Keratinocyte (primary cell): ENCODE measurements around the gene USHBP1. TPM values are rescaled to one million over a fixed set of nuclear protein-coding genes. Genes with fewer than 3 reads are reported as not detected.

Experiments used
- DNase-seq: peaks from one replicate; pipeline ENCODE4 v3.0.0-alpha.2; 2011; ENCODE audit warnings: low read depth, missing footprints, low spot score
- FAIRE-seq: peaks from 2 replicates; lab custom pipeline; 2011; peaks lifted over from hg19 to GRCh38; lab: Jason Lieb, UNC
- H2AFZ ChIP-seq: 2 replicates; pipeline ENCODE4 v1.6.0; 2012; ENCODE audit warnings: low read length, control low read depth, inconsistent platforms; ENCODE audit not compliant: control insufficient read depth
- H3K27ac ChIP-seq: 2 replicates; pipeline ENCODE4 v1.5.1; 2011; ENCODE audit warnings: low read length; ENCODE audit not compliant: control insufficient read depth, insufficient read depth
- H3K27me3 ChIP-seq: 3 replicates; pipeline ENCODE4 v1.6.0; 2011; ENCODE audit warnings: low read length; ENCODE audit not compliant: control insufficient read depth, insufficient read depth; ENCODE audit errors: extremely low read depth
- H3K36me3 ChIP-seq, 2 experiments: 2 replicates in 1 of 2; 3 replicates in 1 of 2; pipeline ENCODE4 v1.5.1; 2011; ENCODE audit warnings: low read length in 2 of 2, mild to moderate bottlenecking in 1 of 2; ENCODE audit not compliant: control insufficient read depth in 2 of 2, insufficient read depth in 2 of 2; ENCODE audit errors: extremely low read depth in 1 of 2
- H3K4me1 ChIP-seq: 3 replicates; pipeline ENCODE4 v1.5.1; 2011; ENCODE audit warnings: low read length; ENCODE audit not compliant: control insufficient read depth, insufficient read depth; ENCODE audit errors: extremely low read depth
- H3K4me2 ChIP-seq: 3 replicates; pipeline ENCODE4 v1.6.0; 2011; ENCODE audit warnings: low read depth, low read length; ENCODE audit not compliant: control insufficient read depth, insufficient read depth; ENCODE audit errors: extremely low read depth
- H3K4me3 ChIP-seq, 3 experiments: fragments of 200-600 bp in 1 of 3; sonication (generic) in 1 of 3; 2 replicates in 2 of 3; 3 replicates in 1 of 3; pipeline ENCODE4 v1.5.1; 2011 to 2016; ENCODE audit warnings: low read length in 3 of 3, mild to moderate bottlenecking in 3 of 3, control low read depth in 2 of 3, inconsistent platforms in 1 of 3, low read depth in 1 of 3, mixed read lengths in 1 of 3, mixed run types in 1 of 3, moderate library complexity in 1 of 3; ENCODE audit not compliant: control insufficient read depth in 2 of 3, insufficient read depth in 2 of 3; ENCODE audit errors: extremely low read depth in 1 of 3
- H3K79me2 ChIP-seq: 2 replicates; pipeline ENCODE4 v1.6.0; 2012; ENCODE audit warnings: low read length; ENCODE audit not compliant: control insufficient read depth, insufficient read depth
- H3K9ac ChIP-seq: 3 replicates; pipeline ENCODE4 v1.6.0; 2011; ENCODE audit warnings: low read length; ENCODE audit not compliant: control insufficient read depth, insufficient read depth; ENCODE audit errors: extremely low read depth
- H3K9me1 ChIP-seq: 3 replicates; pipeline ENCODE4 v1.6.0; 2011; ENCODE audit warnings: low read length; ENCODE audit not compliant: control insufficient read depth, insufficient read depth; ENCODE audit errors: extremely low read depth
- H3K9me3 ChIP-seq: 2 replicates; pipeline ENCODE4 v1.5.1; 2012; ENCODE audit warnings: low read depth, low read length; ENCODE audit not compliant: control insufficient read depth
- H4K20me1 ChIP-seq: 3 replicates; pipeline ENCODE4 v1.6.0; 2011; ENCODE audit warnings: low read length; ENCODE audit not compliant: control insufficient read depth, insufficient read depth; ENCODE audit errors: extremely low read depth
- EZH2 ChIP-seq: IDR thresholded peaks from one replicate; pipeline ENCODE4 v1.6.1; 2012; ENCODE audit warnings: inconsistent platforms, mild to moderate bottlenecking, low read length, moderate library complexity
- dilution Hi-C: fragments of 300-500 bp; cut with MboI; formaldehyde crosslinking; loops from one replicate; pipeline ENCODE4 v1.7.0; 2020; ENCODE audit warnings: low sequenced_read_pairs; ENCODE audit not compliant: extremely low pct_ligation_motif_present
- polyA plus RNA-seq, 5 experiments: library from polyadenylated mRNA; depleted of rRNA in 3 of 5; stranded (reverse) in 3 of 5; stranded (forward) in 1 of 5; unstranded in 1 of 5; fragments of >200 nt; gene quantifications; 1 replicate in 1 of 5; 2 replicates in 3 of 5; 3 replicates in 1 of 5; pipeline versions ENCODE4 v1.2.1 to v1.2.3, GENCODE V29; 2011 to 2012; ENCODE audit warnings: missing spikeins in 2 of 5, low read depth in 1 of 5, low replicate concordance in 1 of 5
- TF ChIP-seq, protein P1 (sequence below), 3 experiments: IDR thresholded peaks in 1 of 3; conservative IDR thresholded peaks in 1 of 3; optimal IDR thresholded peaks in 1 of 3; 2 replicates in 2 of 3; 3 replicates in 1 of 3; pipeline versions ENCODE3 to v1.5.1; 2011; ENCODE audit warnings: low read length in 3 of 3, mild to moderate bottlenecking in 3 of 3, moderate library complexity in 2 of 3, control low read depth in 1 of 3, inconsistent platforms in 1 of 3; ENCODE audit not compliant: insufficient read depth in 2 of 3; ENCODE audit errors: extremely low read depth in 1 of 3

USHBP1 gene
- polyA plus RNA-seq, 1 donor (not counting 4 experiments of a cell fraction or from before 2014, with no cell fraction given), result not detected

- peaks cover 0 to 9% of the 10 kb centered on the region in 2 experiments for H3K36me3 ChIP-seq
- H3K4me1 ChIP-seq, result peaks cover 11% of the 10 kb centered on the region
- H3K27ac ChIP-seq, result peak overlapping the region; percentile 8
- peak overlapping the region; percentile 61 for H3K9ac ChIP-seq
- peak; percentile 81 for FAIRE-seq
- H3K4me3 ChIP-seq, result peak overlapping the region; percentile 30 to 80 (median 65)
- TF ChIP-seq EZH2, result no peak
- TF ChIP-seq, protein P1, sequence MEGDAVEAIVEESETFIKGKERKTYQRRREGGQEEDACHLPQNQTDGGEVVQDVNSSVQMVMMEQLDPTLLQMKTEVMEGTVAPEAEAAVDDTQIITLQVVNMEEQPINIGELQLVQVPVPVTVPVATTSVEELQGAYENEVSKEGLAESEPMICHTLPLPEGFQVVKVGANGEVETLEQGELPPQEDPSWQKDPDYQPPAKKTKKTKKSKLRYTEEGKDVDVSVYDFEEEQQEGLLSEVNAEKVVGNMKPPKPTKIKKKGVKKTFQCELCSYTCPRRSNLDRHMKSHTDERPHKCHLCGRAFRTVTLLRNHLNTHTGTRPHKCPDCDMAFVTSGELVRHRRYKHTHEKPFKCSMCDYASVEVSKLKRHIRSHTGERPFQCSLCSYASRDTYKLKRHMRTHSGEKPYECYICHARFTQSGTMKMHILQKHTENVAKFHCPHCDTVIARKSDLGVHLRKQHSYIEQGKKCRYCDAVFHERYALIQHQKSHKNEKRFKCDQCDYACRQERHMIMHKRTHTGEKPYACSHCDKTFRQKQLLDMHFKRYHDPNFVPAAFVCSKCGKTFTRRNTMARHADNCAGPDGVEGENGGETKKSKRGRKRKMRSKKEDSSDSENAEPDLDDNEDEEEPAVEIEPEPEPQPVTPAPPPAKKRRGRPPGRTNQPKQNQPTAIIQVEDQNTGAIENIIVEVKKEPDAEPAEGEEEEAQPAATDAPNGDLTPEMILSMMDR (optimal IDR thresholded peaks at IDR 0.05 in 1 of 3, IDR thresholded peaks at IDR 0.05 in 1 of 3, conservative IDR thresholded peaks at IDR 0.05 in 1 of 3; ENCODE audit: extremely low read depth in 1 of 3, insufficient read depth in 2 of 3, low read length in 3 of 3), result peak; percentile 75 to 97 (median 92)
- H3K4me2 ChIP-seq, result peak overlapping the region; percentile 80
- no peaks in the 10 kb centered on the region for H3K9me3 ChIP-seq
- dilution Hi-C loops, result no loop called here
- peak overlapping the region; percentile 93 for H2AFZ ChIP-seq
- H3K9me1 ChIP-seq, result no peaks in the 10 kb centered on the region
- peaks cover 4% of the 10 kb centered on the region for H3K79me2 ChIP-seq
- H3K27me3 ChIP-seq, result no peaks in the 10 kb centered on the region
- DNase-seq, result no peak
- peaks cover 3% of the 10 kb centered on the region for H4K20me1 ChIP-seq
Measured at GRCh38 chr19:17292301-17293074, 27.9 kb upstream of the USHBP1 start.

- no peak overlapping the region for H3K9ac ChIP-seq
- dilution Hi-C loops, result no loop called here
- peaks cover 0 to 7% of the 10 kb centered on the region in 2 experiments for H3K36me3 ChIP-seq
- no peaks in the 10 kb centered on the region for H3K27me3 ChIP-seq
- H3K9me3 ChIP-seq, result no peaks in the 10 kb centered on the region
- DNase-seq (no peak), FAIRE-seq (no peak)
- no peaks in the 10 kb centered on the region for H4K20me1 ChIP-seq
- H2AFZ ChIP-seq, result no peak overlapping the region
- H3K4me3 ChIP-seq, result no peak overlapping the region
- H3K27ac ChIP-seq, result no peak overlapping the region
- no peak overlapping the region for H3K4me2 ChIP-seq
- H3K79me2 ChIP-seq, result peaks cover 4% of the 10 kb centered on the region
- no peaks in the 10 kb centered on the region for H3K4me1 ChIP-seq
- H3K9me1 ChIP-seq, result no peaks in the 10 kb centered on the region
- no peak for TF ChIP-seq EZH2
- TF ChIP-seq, protein P1 (optimal IDR thresholded peaks at IDR 0.05 in 1 of 3, IDR thresholded peaks at IDR 0.05 in 1 of 3, conservative IDR thresholded peaks at IDR 0.05 in 1 of 3; ENCODE audit: extremely low read depth in 1 of 3, insufficient read depth in 2 of 3, low read length in 3 of 3), result no peak
Measured at GRCh38 chr19:17289489-17289888, 24.9 kb upstream of the USHBP1 start.
